Measurements from ENCODE around the gene NOC4L. TPM values are rescaled to one million over a fixed set of nuclear protein-coding genes. Genes with fewer than 3 reads are reported as not detected.

The NOC4L gene
- total RNA-seq, 1 donor from 2014 or later = 36.4 TPM

- Mint-ChIP-seq H3K4me3 (no peak overlapping the region), H3K27me3 (ENCODE audit: low read depth) (no peaks in the 10 kb centered on the region), H3K36me3 (ENCODE audit: low read depth) (peaks cover 52% of the 10 kb centered on the region), H3K27ac (ENCODE audit: unreplicated experiment) (no peak overlapping the region), H3K9me3 (peaks cover 12% of the 10 kb centered on the region), H3K4me1 (no peaks in the 10 kb centered on the region)
- TF ChIP-seq CTCF (conservative IDR thresholded peaks at IDR 0.05) = no peak
- no peak for DNase-seq (ENCODE audit: low read depth, low spot score)
Observed at GRCh38 chr12:132125736-132126135, 18.5 kb upstream of the NOC4L start.

- H3K4me1 Mint-ChIP-seq = peaks cover 4% of the 10 kb centered on the region
- DNase-seq (ENCODE audit: low read depth, low spot score) = no peak
- no peak overlapping the region for H3K27ac Mint-ChIP-seq (ENCODE audit: unreplicated experiment)
- H3K36me3 Mint-ChIP-seq (ENCODE audit: low read depth) = peaks cover 59% of the 10 kb centered on the region
- no peaks in the 10 kb centered on the region for H3K27me3 Mint-ChIP-seq (ENCODE audit: low read depth)
- H3K4me3 Mint-ChIP-seq = no peak overlapping the region
- peaks cover 12% of the 10 kb centered on the region for H3K9me3 Mint-ChIP-seq
- TF ChIP-seq CTCF (conservative IDR thresholded peaks at IDR 0.05) = no peak
Observed at GRCh38 chr12:132127041-132127440, 17.2 kb upstream of the NOC4L start.

- peaks cover 12% of the 10 kb centered on the region for H3K9me3 Mint-ChIP-seq
- H3K4me3 Mint-ChIP-seq = no peak overlapping the region
- no peaks in the 10 kb centered on the region for H3K27me3 Mint-ChIP-seq (ENCODE audit: low read depth)
- no peak overlapping the region for H3K27ac Mint-ChIP-seq (ENCODE audit: unreplicated experiment)
- peaks cover 8% of the 10 kb centered on the region for H3K4me1 Mint-ChIP-seq
- peaks cover 58% of the 10 kb centered on the region for H3K36me3 Mint-ChIP-seq (ENCODE audit: low read depth)
- DNase-seq (ENCODE audit: low read depth, low spot score) = no peak
- TF ChIP-seq CTCF (conservative IDR thresholded peaks at IDR 0.05) = no peak
Observed at GRCh38 chr12:132129007-132129406, 15.2 kb upstream of the NOC4L start.

- H3K36me3 Mint-ChIP-seq (ENCODE audit: low read depth) = peaks cover 47% of the 10 kb centered on the region
- TF ChIP-seq CTCF (conservative IDR thresholded peaks at IDR 0.05) = no peak
- peaks cover 8% of the 10 kb centered on the region for H3K4me1 Mint-ChIP-seq
- peaks cover 12% of the 10 kb centered on the region for H3K9me3 Mint-ChIP-seq
- H3K27ac Mint-ChIP-seq (ENCODE audit: unreplicated experiment) = no peak overlapping the region
- DNase-seq (ENCODE audit: low read depth, low spot score) = no peak
- no peak overlapping the region for H3K4me3 Mint-ChIP-seq
- no peaks in the 10 kb centered on the region for H3K27me3 Mint-ChIP-seq (ENCODE audit: low read depth)
Observed at GRCh38 chr12:132130690-132131089, 13.6 kb upstream of the NOC4L start.

GRCh38 chr12:132131229-132131628 is 13.0 kb upstream of the NOC4L start:
- Mint-ChIP-seq H3K9me3 (peaks cover 12% of the 10 kb centered on the region), H3K4me3 (no peak overlapping the region), H3K27ac (ENCODE audit: unreplicated experiment) (no peak overlapping the region), H3K4me1 (peaks cover 9% of the 10 kb centered on the region), H3K36me3 (ENCODE audit: low read depth) (peaks cover 44% of the 10 kb centered on the region), H3K27me3 (ENCODE audit: low read depth) (no peaks in the 10 kb centered on the region)
- TF ChIP-seq CTCF (conservative IDR thresholded peaks at IDR 0.05) = no peak
- DNase-seq (ENCODE audit: low read depth, low spot score) = no peak

GRCh38 chr12:132131952-132132351 is 12.3 kb upstream of the NOC4L start:
- Mint-ChIP-seq H3K4me1 (peaks cover 13% of the 10 kb centered on the region), H3K9me3 (peaks cover 12% of the 10 kb centered on the region), H3K36me3 (ENCODE audit: low read depth) (peaks cover 38% of the 10 kb centered on the region), H3K4me3 (no peak overlapping the region), H3K27ac (ENCODE audit: unreplicated experiment) (no peak overlapping the region), H3K27me3 (ENCODE audit: low read depth) (no peaks in the 10 kb centered on the region)
- no peak for DNase-seq (ENCODE audit: low read depth, low spot score)
- TF ChIP-seq CTCF (conservative IDR thresholded peaks at IDR 0.05) = no peak

Data from neural crest cell (in vitro differentiated cells).